ENCODE measurements around the gene MAGEF1. TPM values are rescaled to one million over a fixed set of nuclear protein-coding genes. Genes with fewer than 3 reads are reported as not detected.
A peak's percentile ranks its signal among the peaks of the same experiment; 100 is the strongest.

Gene MAGEF1
- total and polyA plus RNA-seq, 2 of the 13 experiments (the other 11 are each of a cell fraction or from before 2014, with no cell fraction given): 26.0 to 62.4 TPM

DNA sequence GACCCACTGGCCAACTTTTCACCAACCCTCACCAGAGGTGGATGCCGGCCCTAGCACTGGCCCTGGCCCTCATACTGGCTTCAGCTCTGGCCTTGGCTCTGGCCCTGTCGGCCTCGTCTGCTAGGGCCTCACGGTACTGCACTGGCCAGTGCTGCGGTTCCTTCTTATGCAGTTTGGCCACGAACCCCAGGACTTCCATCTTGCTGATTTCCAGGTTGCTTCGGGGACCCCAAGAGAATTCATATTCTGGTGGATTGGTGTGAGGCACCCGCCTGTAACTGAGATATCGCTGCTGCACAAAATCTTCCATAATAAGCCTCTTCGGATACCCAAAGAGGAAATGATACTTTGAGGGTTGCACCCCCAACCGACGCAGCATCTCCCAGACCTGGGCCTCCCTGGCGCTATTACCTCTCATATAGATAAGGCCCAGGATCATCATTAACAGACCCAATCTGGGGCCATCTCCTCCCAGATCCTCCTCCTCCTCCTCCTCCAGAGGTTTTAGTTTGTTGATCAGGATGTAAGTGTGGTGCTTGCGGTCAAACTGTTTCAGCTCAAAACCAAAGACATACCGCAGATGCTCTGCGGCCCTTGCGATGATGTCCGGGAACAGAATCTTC, 883 bp downstream of the MAGEF1 start (continued):
- TF ChIP-seq, protein P1, sequence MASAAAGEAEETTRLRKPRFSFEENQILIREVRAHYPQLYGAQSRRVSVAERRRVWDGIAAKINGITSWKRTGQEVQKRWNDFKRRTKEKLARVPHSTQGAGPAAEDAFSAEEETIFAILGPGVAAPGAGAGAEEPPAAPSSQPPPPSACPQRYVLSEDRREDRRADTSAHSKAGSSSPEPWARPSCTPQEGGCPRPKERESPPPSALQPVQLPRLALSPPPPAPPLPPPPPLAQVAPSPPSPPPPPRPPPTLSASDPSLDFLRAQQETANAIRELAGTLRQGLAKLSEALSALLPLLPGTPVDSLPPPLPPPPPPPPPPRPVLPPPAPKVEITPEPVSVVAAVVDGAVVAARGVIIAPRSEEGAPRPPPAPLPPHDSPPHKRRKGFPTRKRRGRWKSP (CRISPR knock-in tag; IDR thresholded peaks at IDR 0.05): 0 out of 2 replicates have a peak, but pooled peaks have one; percentile 22
- 0 out of 2 replicates have a peak, but pooled peaks have one; percentile 0 for TF ChIP-seq ZSCAN31 (CRISPR knock-in tag; IDR thresholded peaks at IDR 0.05; ENCODE audit: low read depth)
- peak; percentile 59 for TF ChIP-seq SPEN (CRISPR knock-in tag; IDR thresholded peaks at IDR 0.05; ENCODE audit: low read depth)
- peak; percentile 39; the same call in 1 of the 2 replicates for TF ChIP-seq ZNF121 (CRISPR knock-in tag; IDR thresholded peaks at IDR 0.05)
- TF ChIP-seq, protein P2, sequence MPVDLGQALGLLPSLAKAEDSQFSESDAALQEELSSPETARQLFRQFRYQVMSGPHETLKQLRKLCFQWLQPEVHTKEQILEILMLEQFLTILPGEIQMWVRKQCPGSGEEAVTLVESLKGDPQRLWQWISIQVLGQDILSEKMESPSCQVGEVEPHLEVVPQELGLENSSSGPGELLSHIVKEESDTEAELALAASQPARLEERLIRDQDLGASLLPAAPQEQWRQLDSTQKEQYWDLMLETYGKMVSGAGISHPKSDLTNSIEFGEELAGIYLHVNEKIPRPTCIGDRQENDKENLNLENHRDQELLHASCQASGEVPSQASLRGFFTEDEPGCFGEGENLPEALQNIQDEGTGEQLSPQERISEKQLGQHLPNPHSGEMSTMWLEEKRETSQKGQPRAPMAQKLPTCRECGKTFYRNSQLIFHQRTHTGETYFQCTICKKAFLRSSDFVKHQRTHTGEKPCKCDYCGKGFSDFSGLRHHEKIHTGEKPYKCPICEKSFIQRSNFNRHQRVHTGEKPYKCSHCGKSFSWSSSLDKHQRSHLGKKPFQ (CRISPR knock-in tag; IDR thresholded peaks at IDR 0.05; ENCODE audit: insufficient replicate concordance): peak; percentile 21
- TF ChIP-seq ZNF768 (CRISPR knock-in tag; IDR thresholded peaks at IDR 0.05): peak; percentile 39; the same call in 1 of the 2 replicates

DNA sequence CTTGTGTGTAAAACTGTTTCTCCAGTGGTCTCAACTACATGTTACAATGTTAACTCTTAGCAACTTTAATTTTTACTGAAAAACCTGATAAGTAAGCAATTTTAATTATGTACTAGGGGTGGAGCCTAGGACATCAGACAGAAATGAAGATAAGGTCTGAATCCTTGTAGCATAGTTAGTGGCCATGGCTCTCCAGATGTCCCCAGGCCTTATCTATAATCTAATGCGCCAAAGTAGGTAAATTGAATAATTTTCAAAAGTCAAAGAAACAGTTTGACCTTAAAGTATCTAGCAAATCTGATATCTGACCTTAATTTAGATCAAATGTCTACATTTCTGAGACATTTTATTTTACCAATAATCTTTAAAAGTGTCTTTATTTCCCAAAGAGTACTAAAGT, 8.2 kb downstream of the MAGEF1 start:
- FAIRE-seq (no peak), DNase-seq (ENCODE audit: low spot score) (no peak), ATAC-seq (no peak)
- H2AFZ ChIP-seq (ENCODE audit: low read length): no peak overlapping the region
- 100% methylated on average over 1 of the region's 1 CpG for WGBS (ENCODE audit: low lambda C conversion rate)
- no peaks in the 10 kb centered on the region for H4K20me1 ChIP-seq (ENCODE audit: insufficient read depth, low read length)
- no peaks in the 10 kb centered on the region for H3K36me3 ChIP-seq (replicated peaks in 1 of 2; ENCODE audit: control insufficient read depth in 1 of 2, insufficient read depth in 2 of 2, low read length in 2 of 2)
- CTCF ChIA-PET (ENCODE audit: low intra/inter-chr PET ratio, low total read pairs): no interaction called here
- no peak overlapping the region for H3K4me2 ChIP-seq (ENCODE audit: low read depth, low read length)
- no peak overlapping the region for H3K4me3 ChIP-seq (replicated peaks in 1 of 3; ENCODE audit: insufficient read depth in 1 of 3, low read depth in 2 of 3, low read length in 3 of 3)
- no peaks in the 10 kb centered on the region for H3K27me3 ChIP-seq (ENCODE audit: control insufficient read depth in 1 of 2, insufficient read depth in 2 of 2, low read length in 2 of 2)
- POLR2A ChIA-PET: no interaction called here
- intact Hi-C loops (cut with micrococcal nuclease; ENCODE audit: unreplicated experiment) (no loop called here), in situ Hi-C loops (cut with HindIII; ENCODE audit: extremely low pct_ligation_motif_present, low pct_unique_long_range_greater_than_20kb) (no loop called here)
- H3K79me2 ChIP-seq (ENCODE audit: insufficient read depth, low read length): no peaks in the 10 kb centered on the region
- TF ChIP-seq IKZF1 (IDR thresholded peaks at IDR 0.05) (no peak), ZNF230 (CRISPR knock-in tag; IDR thresholded peaks at IDR 0.05) (no peak), ZNF629 (CRISPR knock-in tag; conservative IDR thresholded peaks at IDR 0.05) (no peak), DNMT1 (CRISPR knock-in tag; IDR thresholded peaks at IDR 0.05) (no peak), ERF (CRISPR knock-in tag; IDR thresholded peaks at IDR 0.05) (no peak)
- TF ChIP-seq, protein P3, sequence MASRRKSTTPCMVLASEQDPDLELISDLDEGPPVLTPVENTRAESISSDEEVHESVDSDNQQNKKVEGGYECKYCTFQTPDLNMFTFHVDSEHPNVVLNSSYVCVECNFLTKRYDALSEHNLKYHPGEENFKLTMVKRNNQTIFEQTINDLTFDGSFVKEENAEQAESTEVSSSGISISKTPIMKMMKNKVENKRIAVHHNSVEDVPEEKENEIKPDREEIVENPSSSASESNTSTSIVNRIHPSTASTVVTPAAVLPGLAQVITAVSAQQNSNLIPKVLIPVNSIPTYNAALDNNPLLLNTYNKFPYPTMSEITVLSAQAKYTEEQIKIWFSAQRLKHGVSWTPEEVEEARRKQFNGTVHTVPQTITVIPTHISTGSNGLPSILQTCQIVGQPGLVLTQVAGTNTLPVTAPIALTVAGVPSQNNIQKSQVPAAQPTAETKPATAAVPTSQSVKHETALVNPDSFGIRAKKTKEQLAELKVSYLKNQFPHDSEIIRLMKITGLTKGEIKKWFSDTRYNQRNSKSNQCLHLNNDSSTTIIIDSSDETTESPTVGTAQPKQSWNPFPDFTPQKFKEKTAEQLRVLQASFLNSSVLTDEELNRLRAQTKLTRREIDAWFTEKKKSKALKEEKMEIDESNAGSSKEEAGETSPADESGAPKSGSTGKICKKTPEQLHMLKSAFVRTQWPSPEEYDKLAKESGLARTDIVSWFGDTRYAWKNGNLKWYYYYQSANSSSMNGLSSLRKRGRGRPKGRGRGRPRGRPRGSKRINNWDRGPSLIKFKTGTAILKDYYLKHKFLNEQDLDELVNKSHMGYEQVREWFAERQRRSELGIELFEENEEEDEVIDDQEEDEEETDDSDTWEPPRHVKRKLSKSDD (CRISPR knock-in tag; IDR thresholded peaks at IDR 0.05; ENCODE audit: low read depth): no peak
- TF ChIP-seq, protein P4, sequence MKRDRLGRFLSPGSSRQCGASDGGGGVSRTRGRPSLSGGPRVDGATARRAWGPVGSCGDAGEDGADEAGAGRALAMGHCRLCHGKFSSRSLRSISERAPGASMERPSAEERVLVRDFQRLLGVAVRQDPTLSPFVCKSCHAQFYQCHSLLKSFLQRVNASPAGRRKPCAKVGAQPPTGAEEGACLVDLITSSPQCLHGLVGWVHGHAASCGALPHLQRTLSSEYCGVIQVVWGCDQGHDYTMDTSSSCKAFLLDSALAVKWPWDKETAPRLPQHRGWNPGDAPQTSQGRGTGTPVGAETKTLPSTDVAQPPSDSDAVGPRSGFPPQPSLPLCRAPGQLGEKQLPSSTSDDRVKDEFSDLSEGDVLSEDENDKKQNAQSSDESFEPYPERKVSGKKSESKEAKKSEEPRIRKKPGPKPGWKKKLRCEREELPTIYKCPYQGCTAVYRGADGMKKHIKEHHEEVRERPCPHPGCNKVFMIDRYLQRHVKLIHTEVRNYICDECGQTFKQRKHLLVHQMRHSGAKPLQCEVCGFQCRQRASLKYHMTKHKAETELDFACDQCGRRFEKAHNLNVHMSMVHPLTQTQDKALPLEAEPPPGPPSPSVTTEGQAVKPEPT (CRISPR knock-in tag; IDR thresholded peaks at IDR 0.05; ENCODE audit: low read depth): no peak
- BruUV-seq (replicated peaks): no TSS peak
- no peak overlapping the region for H3K9ac ChIP-seq (ENCODE audit: insufficient read depth, low read depth, low read length)
- H3K9me3 ChIP-seq (ENCODE audit: low read length): no peaks in the 10 kb centered on the region
- 0 out of 2 replicates have a peak, but pooled peaks cover under 1% of the 10 kb centered on the region for H3K4me1 ChIP-seq (ENCODE audit: insufficient read depth, low read length)
- no peak overlapping the region for H3K27ac ChIP-seq (ENCODE audit: extremely low read length, insufficient read depth, low read length)
